ENCODE data around the gene ADGRG3.
A peak's percentile ranks its signal among the peaks of the same experiment; 100 is the strongest.

The ADGRG3 gene

GRCh38 chr16:57634171-57634570, 33.9 kb upstream of the ADGRG3 start:
- Histone ChIP-seq H3K9ac (ENCODE audit: low read depth, low read length) (no peak overlapping the region), H3K4me3 (ENCODE audit: low read length) (no peak overlapping the region), H3K27me3 (ENCODE audit: insufficient read depth, low read length) (0 out of 2 replicates have a peak, but pooled peaks cover 5% of the 10 kb centered on the region), H3K36me3 (ENCODE audit: insufficient read depth, low read depth, low read length) (no peaks in the 10 kb centered on the region), H3K4me1 (ENCODE audit: insufficient read depth, low read length) (no peaks in the 10 kb centered on the region; the same call in 1 of the 2 replicates), H3K9me3 (ENCODE audit: insufficient read depth, low read depth, low read length) (no peaks in the 10 kb centered on the region), H3K27ac (ENCODE audit: low read length) (no peak overlapping the region)

- Histone ChIP-seq H3K36me3 (ENCODE audit: insufficient read depth, low read depth, low read length) (no peaks in the 10 kb centered on the region), H3K27me3 (ENCODE audit: insufficient read depth, low read length) (peaks cover 5% of the 10 kb centered on the region; the same call in 1 of the 2 replicates), H3K27ac (ENCODE audit: low read length) (no peak overlapping the region), H3K9me3 (ENCODE audit: insufficient read depth, low read depth, low read length) (no peaks in the 10 kb centered on the region), H3K9ac (ENCODE audit: low read depth, low read length) (no peak overlapping the region), H3K4me1 (ENCODE audit: insufficient read depth, low read length) (no peaks in the 10 kb centered on the region; the same call in 1 of the 2 replicates), H3K4me3 (ENCODE audit: low read length) (no peak overlapping the region)
Observed at GRCh38 chr16:57635266-57636097, 32.6 kb upstream of the ADGRG3 start.

GRCh38 chr16:57636184-57636583, 31.9 kb upstream of the ADGRG3 start:
- Histone ChIP-seq H3K4me1 (ENCODE audit: insufficient read depth, low read length) (no peaks in the 10 kb centered on the region; the same call in 1 of the 2 replicates), H3K27ac (ENCODE audit: low read length) (no peak overlapping the region), H3K27me3 (ENCODE audit: insufficient read depth, low read length) (peaks cover 5% of the 10 kb centered on the region; the same call in 1 of the 2 replicates), H3K36me3 (ENCODE audit: insufficient read depth, low read depth, low read length) (no peaks in the 10 kb centered on the region), H3K4me3 (ENCODE audit: low read length) (no peak overlapping the region), H3K9me3 (ENCODE audit: insufficient read depth, low read depth, low read length) (no peaks in the 10 kb centered on the region), H3K9ac (ENCODE audit: low read depth, low read length) (no peak overlapping the region)

- Histone ChIP-seq H3K36me3 (ENCODE audit: insufficient read depth, low read depth, low read length) (no peaks in the 10 kb centered on the region), H3K27ac (ENCODE audit: low read length) (no peak overlapping the region), H3K9me3 (ENCODE audit: insufficient read depth, low read depth, low read length) (no peaks in the 10 kb centered on the region), H3K4me3 (ENCODE audit: low read length) (no peak overlapping the region), H3K9ac (ENCODE audit: low read depth, low read length) (no peak overlapping the region), H3K4me1 (ENCODE audit: insufficient read depth, low read length) (no peaks in the 10 kb centered on the region; the same call in 1 of the 2 replicates), H3K27me3 (ENCODE audit: insufficient read depth, low read length) (peaks cover 5% of the 10 kb centered on the region; the same call in 1 of the 2 replicates)
Observed at GRCh38 chr16:57637020-57637419, 31.1 kb upstream of the ADGRG3 start.

GRCh38 chr16:57637424-57637823, 30.7 kb upstream of the ADGRG3 start:
- peaks cover 5% of the 10 kb centered on the region; the same call in 1 of the 2 replicates for H3K27me3 ChIP-seq (ENCODE audit: insufficient read depth, low read length)
- no peak overlapping the region; the same call in 1 of the 2 replicates for H3K9ac ChIP-seq (ENCODE audit: low read depth, low read length)
- no peaks in the 10 kb centered on the region for H3K9me3 ChIP-seq (ENCODE audit: insufficient read depth, low read depth, low read length)
- no peak overlapping the region for H3K4me3 ChIP-seq (ENCODE audit: low read length)
- no peak overlapping the region for H3K27ac ChIP-seq (ENCODE audit: low read length)
- no peaks in the 10 kb centered on the region for H3K36me3 ChIP-seq (ENCODE audit: insufficient read depth, low read depth, low read length)
- no peaks in the 10 kb centered on the region; the same call in 1 of the 2 replicates for H3K4me1 ChIP-seq (ENCODE audit: insufficient read depth, low read length)

GRCh38 chr16:57637965-57638364, 30.1 kb upstream of the ADGRG3 start:
- Histone ChIP-seq H3K27me3 (ENCODE audit: insufficient read depth, low read length) (peaks cover 5% of the 10 kb centered on the region; the same call in 1 of the 2 replicates), H3K4me1 (ENCODE audit: insufficient read depth, low read length) (no peaks in the 10 kb centered on the region; the same call in 1 of the 2 replicates), H3K9me3 (ENCODE audit: insufficient read depth, low read depth, low read length) (no peaks in the 10 kb centered on the region), H3K27ac (ENCODE audit: low read length) (no peak overlapping the region), H3K9ac (ENCODE audit: low read depth, low read length) (no peak overlapping the region), H3K36me3 (ENCODE audit: insufficient read depth, low read depth, low read length) (no peaks in the 10 kb centered on the region), H3K4me3 (ENCODE audit: low read length) (no peak overlapping the region)

GRCh38 chr16:57638381-57638780, 29.7 kb upstream of the ADGRG3 start:
- Histone ChIP-seq H3K4me1 (ENCODE audit: insufficient read depth, low read length) (no peaks in the 10 kb centered on the region; the same call in 1 of the 2 replicates), H3K36me3 (ENCODE audit: insufficient read depth, low read depth, low read length) (no peaks in the 10 kb centered on the region), H3K27me3 (ENCODE audit: insufficient read depth, low read length) (peaks cover 5% of the 10 kb centered on the region; the same call in 1 of the 2 replicates), H3K4me3 (ENCODE audit: low read length) (no peak overlapping the region), H3K9me3 (ENCODE audit: insufficient read depth, low read depth, low read length) (no peaks in the 10 kb centered on the region), H3K27ac (ENCODE audit: low read length) (no peak overlapping the region), H3K9ac (ENCODE audit: low read depth, low read length) (no peak overlapping the region)

GRCh38 chr16:57639172-57639887, 28.8 kb upstream of the ADGRG3 start:
- peak overlapping the region; percentile 59; the same call in 1 of the 2 replicates for H3K9ac ChIP-seq (ENCODE audit: low read depth, low read length)

GRCh38 chr16:57640185-57640584, 27.9 kb upstream of the ADGRG3 start:
- no peaks in the 10 kb centered on the region for H3K9me3 ChIP-seq (ENCODE audit: insufficient read depth, low read depth, low read length)
- H3K36me3 ChIP-seq (ENCODE audit: insufficient read depth, low read depth, low read length): no peaks in the 10 kb centered on the region
- no peaks in the 10 kb centered on the region; the same call in 1 of the 2 replicates for H3K4me1 ChIP-seq (ENCODE audit: insufficient read depth, low read length)
- no peak overlapping the region for H3K27ac ChIP-seq (ENCODE audit: low read length)
- H3K9ac ChIP-seq (ENCODE audit: low read depth, low read length): no peak overlapping the region
- H3K27me3 ChIP-seq (ENCODE audit: insufficient read depth, low read length): peaks cover 5% of the 10 kb centered on the region; the same call in 1 of the 2 replicates
- no peak overlapping the region; the same call in 1 of the 2 replicates for H3K4me3 ChIP-seq (ENCODE audit: low read length)

More at GRCh38 chr16:57639172-57639887, 28.8 kb upstream of the ADGRG3 start:
- Histone ChIP-seq H3K9me3 (ENCODE audit: insufficient read depth, low read depth, low read length) (no peaks in the 10 kb centered on the region), H3K27ac (ENCODE audit: low read length) (no peak overlapping the region), H3K27me3 (ENCODE audit: insufficient read depth, low read length) (peaks cover 5% of the 10 kb centered on the region; the same call in 1 of the 2 replicates), H3K4me1 (ENCODE audit: insufficient read depth, low read length) (no peaks in the 10 kb centered on the region; the same call in 1 of the 2 replicates), H3K36me3 (ENCODE audit: insufficient read depth, low read depth, low read length) (no peaks in the 10 kb centered on the region), H3K4me3 (ENCODE audit: low read length) (peak overlapping the region; percentile 43; the same call in 1 of the 2 replicates)

- Histone ChIP-seq H3K9me3 (ENCODE audit: insufficient read depth, low read depth, low read length) (no peaks in the 10 kb centered on the region), H3K27me3 (ENCODE audit: insufficient read depth, low read length) (peaks cover 5% of the 10 kb centered on the region; the same call in 1 of the 2 replicates), H3K4me3 (ENCODE audit: low read length) (no peak overlapping the region), H3K27ac (ENCODE audit: low read length) (no peak overlapping the region), H3K4me1 (ENCODE audit: insufficient read depth, low read length) (no peaks in the 10 kb centered on the region; the same call in 1 of the 2 replicates), H3K36me3 (ENCODE audit: insufficient read depth, low read depth, low read length) (no peaks in the 10 kb centered on the region), H3K9ac (ENCODE audit: low read depth, low read length) (no peak overlapping the region)
Observed at GRCh38 chr16:57640612-57641011, 27.5 kb upstream of the ADGRG3 start.
